GM23248 (cell line): ENCODE data around the gene DPEP2.

Experiments
- EZH2 ChIP-seq: fragments of 200-600 bp; sonication (generic); IDR thresholded peaks from 2 replicates; pipeline ENCODE4 v1.6.1; 2018; ENCODE audit warnings: antibody characterized with exemption, mild to moderate bottlenecking; ENCODE audit not compliant: insufficient read depth, poor library complexity, severe bottlenecking
- EZH2phosphoT487 ChIP-seq: fragments of 200-600 bp; sonication (generic); IDR thresholded peaks from 2 replicates; pipeline ENCODE4 v1.6.1; 2018; ENCODE audit warnings: antibody characterized with exemption, moderate library complexity, mild to moderate bottlenecking, low read depth; ENCODE audit not compliant: insufficient read depth

DNA sequence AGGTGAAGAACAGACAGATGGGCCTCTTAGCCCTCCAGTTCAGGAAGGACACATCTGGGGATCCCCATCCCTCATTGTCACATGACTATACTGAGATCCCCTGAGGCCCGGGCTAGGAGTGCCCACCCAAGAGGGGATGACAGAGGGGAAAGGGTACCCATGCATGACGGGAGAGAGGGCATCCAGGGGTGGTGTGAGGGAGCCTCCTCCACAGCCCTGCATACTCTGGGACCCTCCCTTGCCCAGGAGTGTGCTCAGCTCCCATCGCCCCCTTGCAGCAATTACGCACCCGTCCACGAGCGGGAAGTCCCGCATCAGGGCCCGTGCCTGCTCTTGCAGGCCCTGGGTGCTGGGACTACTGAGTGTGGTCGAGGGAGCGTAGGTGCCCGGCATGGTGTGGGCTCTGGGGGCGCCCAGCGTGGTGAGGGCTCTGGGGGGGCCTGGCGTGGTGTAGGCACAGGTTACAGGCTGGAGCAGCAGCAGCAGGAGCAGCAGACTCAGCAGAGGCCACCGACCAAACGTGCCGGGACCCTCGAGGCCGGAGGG is 6.5 kb downstream of the DPEP2 start:
- TF ChIP-seq EZH2phosphoT487 (no peak), EZH2 (no peak)
